IMR-90 (cell line): ENCODE data around the gene WNT8B. TPM values are rescaled to one million over a fixed set of nuclear protein-coding genes. Genes with fewer than 3 reads are reported as not detected.

Source experiments
- ATAC-seq: fragments of 200-7000 bp; cut with Tn5 transposase; 2 replicates; pipeline ENCODE4 v1.9.1; 2020; ENCODE audit warnings: low read depth, mild to moderate bottlenecking, moderate library complexity
- BruUV-seq: library from RNA; stranded (reverse); fragments of 400-500 nt; replicated peaks from 2 replicates; lab custom pipeline; 2021; lab: Mats Ljungman, UMichigan
- CTCF ChIA-PET: fragments of 300-600 bp; formaldehyde crosslinking; extraction: SDS; loops from one replicate; lab custom pipeline; 2021; ENCODE audit warnings: antibody characterized with exemption; lab: Yijun Ruan, JAX
- POLR2A ChIA-PET: fragments of 300-600 bp; sonication (Branson Sonifier 250); formaldehyde crosslinking; loops from one replicate; lab custom pipeline; 2022; ENCODE audit warnings: antibody characterized with exemption; ENCODE audit not compliant: unreplicated experiment; lab: Charles Lee
- DNase-seq: peaks from one replicate; pipeline ENCODE4 v3.0.0; 2013
- H2AFZ ChIP-seq: replicated peaks from 2 replicates; pipeline ENCODE3; 2013; ENCODE audit warnings: low read length, mild to moderate bottlenecking; ENCODE audit not compliant: poor library complexity
- H2AK5ac ChIP-seq: 2 replicates; pipeline ENCODE4 v1.6.1; 2013; ENCODE audit warnings: low read depth, low read length, inconsistent platforms
- H2AK9ac ChIP-seq: replicated peaks from 2 replicates; pipeline ENCODE3; 2013; ENCODE audit warnings: mild to moderate bottlenecking, low read depth, low read length, moderate library complexity; ENCODE audit not compliant: poor library complexity
- H2BK120ac ChIP-seq: 2 replicates; pipeline ENCODE4 v1.6.1; 2013; ENCODE audit warnings: low read depth, low read length, inconsistent platforms
- H2BK15ac ChIP-seq: 3 replicates; pipeline ENCODE4 v1.6.1; 2013; ENCODE audit warnings: low read depth, low read length, inconsistent platforms
- H2BK20ac ChIP-seq: 2 replicates; pipeline ENCODE4 v1.6.1; 2013; ENCODE audit warnings: low read depth, mild to moderate bottlenecking, inconsistent platforms, low read length, moderate library complexity
- H2BK5ac ChIP-seq: 2 replicates; pipeline ENCODE4 v1.6.1; 2013; ENCODE audit warnings: mild to moderate bottlenecking, low read depth, low read length, inconsistent platforms; ENCODE audit not compliant: poor library complexity, severe bottlenecking
- H3K14ac ChIP-seq: replicated peaks from 2 replicates; pipeline ENCODE4 v1.6.1; 2013; ENCODE audit warnings: low read depth, low read length, inconsistent platforms
- H3K18ac ChIP-seq: 2 replicates; pipeline ENCODE4 v1.6.1; 2013; ENCODE audit warnings: low read depth, low read length, control low read depth
- H3K23ac ChIP-seq: 2 replicates; pipeline ENCODE4 v1.6.1; 2013; ENCODE audit warnings: low read depth, low read length, inconsistent platforms
- H3K27ac ChIP-seq: 2 replicates; pipeline ENCODE4 v1.5.1; 2013; ENCODE audit warnings: mild to moderate bottlenecking, control low read depth, low read length; ENCODE audit not compliant: insufficient read depth
- H3K27me3 ChIP-seq: 2 replicates; pipeline ENCODE4 v1.6.1; 2013; ENCODE audit warnings: low read length; ENCODE audit not compliant: control insufficient read depth, insufficient read depth
- H3K36me3 ChIP-seq: 2 replicates; pipeline ENCODE4 v1.6.1; 2013; ENCODE audit warnings: low read length, mixed read lengths; ENCODE audit not compliant: control insufficient read depth, insufficient read depth
- H3K4ac ChIP-seq: 2 replicates; pipeline ENCODE4 v1.6.1; 2013; ENCODE audit warnings: low read depth, low read length, inconsistent platforms
- H3K4me1 ChIP-seq: 2 replicates; pipeline ENCODE4 v1.6.1; 2013; ENCODE audit warnings: low read length, mixed read lengths; ENCODE audit not compliant: control insufficient read depth, insufficient read depth
- H3K4me2 ChIP-seq: 2 replicates; pipeline ENCODE4 v1.6.1; 2013; ENCODE audit warnings: low read depth, mild to moderate bottlenecking, control low read depth, low read length, moderate library complexity
- H3K4me3 ChIP-seq: 2 replicates; pipeline ENCODE4 v1.5.1; 2013; ENCODE audit warnings: low read depth, mild to moderate bottlenecking, control low read depth, low read length, moderate library complexity; ENCODE audit not compliant: insufficient read depth
- H3K56ac ChIP-seq: 2 replicates; pipeline ENCODE4 v1.6.1; 2013; ENCODE audit warnings: low read length, inconsistent platforms; ENCODE audit not compliant: insufficient read depth; ENCODE audit errors: extremely low read depth
- H3K79me1 ChIP-seq, 2 experiments: 2 replicates each; pipeline ENCODE4 v1.6.1; 2013; ENCODE audit warnings: low read length in 2 of 2, inconsistent platforms in 1 of 2, low read depth in 1 of 2
- H3K9ac ChIP-seq: 2 replicates; pipeline ENCODE4 v1.6.1; 2013; ENCODE audit warnings: low read depth, low read length, control low read depth
- H3K9me1 ChIP-seq: 2 replicates; pipeline ENCODE4 v1.6.1; 2013; ENCODE audit warnings: low read length, inconsistent platforms; ENCODE audit not compliant: insufficient read depth
- H3K9me3 ChIP-seq: 2 replicates; pipeline ENCODE4 v1.6.1; 2013; ENCODE audit warnings: low read length; ENCODE audit not compliant: control insufficient read depth, insufficient read depth
- H4K20me1 ChIP-seq: 2 replicates; pipeline ENCODE4 v1.6.1; 2013; ENCODE audit warnings: low read length, inconsistent platforms; ENCODE audit not compliant: insufficient read depth
- H4K5ac ChIP-seq: 2 replicates; pipeline ENCODE4 v1.6.1; 2013; ENCODE audit warnings: mild to moderate bottlenecking, low read depth, low read length, control low read depth
- H4K8ac ChIP-seq, 2 experiments: 2 replicates each; pipeline ENCODE4 v1.6.1; 2013; ENCODE audit warnings: low read depth in 2 of 2, low read length in 2 of 2, control low read depth in 1 of 2, inconsistent platforms in 1 of 2
- H4K91ac ChIP-seq: 2 replicates; pipeline ENCODE4 v1.6.1; 2013; ENCODE audit warnings: low read depth, low read length, inconsistent platforms; ENCODE audit not compliant: insufficient read depth
- CHD1 ChIP-seq: IDR thresholded peaks from 2 replicates; pipeline ENCODE4 v1.6.1; 2012; ENCODE audit warnings: low read depth, low read length, improper control_type of control experiment
- CTCF ChIP-seq: conservative IDR thresholded peaks from 2 replicates; pipeline ENCODE4 v1.5.1; 2012; ENCODE audit warnings: mild to moderate bottlenecking, low read depth, low read length, improper control_type of control experiment
- ELK1 ChIP-seq: fragments of 150-350 bp; IDR thresholded peaks from 2 replicates; pipeline ENCODE4 v1.6.1; 2016; ENCODE audit warnings: low read depth, mild to moderate bottlenecking, low read length, moderate library complexity, borderline replicate concordance
- FOS ChIP-seq: fragments of 150-350 bp; IDR thresholded peaks from 2 replicates; pipeline ENCODE4 v1.6.1; 2016; ENCODE audit warnings: low read depth, low read length
- MAFK ChIP-seq: IDR thresholded peaks from 2 replicates; pipeline ENCODE4 v1.6.1; 2012; ENCODE audit warnings: low read depth, low read length, improper control_type of control experiment
- MAZ ChIP-seq: IDR thresholded peaks from 2 replicates; pipeline ENCODE4 v1.6.1; 2012; ENCODE audit warnings: low read depth, mild to moderate bottlenecking, low read length, improper control_type of control experiment, moderate library complexity, borderline replicate concordance
- MXI1 ChIP-seq: IDR thresholded peaks from 2 replicates; pipeline ENCODE4 v1.6.1; 2012; ENCODE audit warnings: low read depth, mild to moderate bottlenecking, low read length, moderate library complexity, borderline replicate concordance
- NFE2L2 ChIP-seq: fragments of 150-350 bp; IDR thresholded peaks from 2 replicates; pipeline ENCODE4 v1.6.1; 2016; ENCODE audit warnings: low read depth, mild to moderate bottlenecking, low read length
- RAD21 ChIP-seq: IDR thresholded peaks from 2 replicates; pipeline ENCODE4 v1.6.1; 2012; ENCODE audit warnings: low read length, improper control_type of control experiment
- RCOR1 ChIP-seq: IDR thresholded peaks from 2 replicates; pipeline ENCODE4 v1.6.1; 2012; ENCODE audit warnings: mild to moderate bottlenecking, low read length, improper control_type of control experiment; ENCODE audit not compliant: insufficient replicate concordance
- WGBS, 2 experiments: methylation state at CpG; one replicate each; pipeline versions ENCODE4 v1.1.5 to v1.1.7; 2013; ENCODE audit warnings: missing lambda C conversion rate in 2 of 2; ENCODE audit not compliant: insufficient read length in 1 of 2; ENCODE audit errors: extremely low coverage in 2 of 2; 5-methylcytosine and 5-hydroxymethylcytosine counted together
- dilution Hi-C: fragments of 300-500 bp; cut with HindIII; formaldehyde crosslinking; loops from one replicate; pipeline ENCODE4 v1.14.3; 2018; ENCODE audit warnings: low sequenced_read_pairs; ENCODE audit not compliant: unreplicated experiment
- in situ Hi-C: fragments of 300-500 bp; cut with MboI; formaldehyde crosslinking; loops from 3 replicates; pipeline ENCODE4 v1.14.3; 2019; ENCODE audit warnings: low sequenced_read_pairs, inconsistent platforms, mixed read lengths
- intact Hi-C: fragments of 100-400 bp; cut with micrococcal nuclease; formaldehyde crosslinking; loops from 2 replicates; pipeline ENCODE4 v1.10.0; 2022
- polyA plus RNA-seq, 3 experiments: library from polyadenylated mRNA; depleted of rRNA; stranded (reverse); fragments of >200 nt; gene quantifications; 2 replicates each; pipeline ENCODE4 v1.2.3, GENCODE V29; 2012; ENCODE audit warnings: low replicate concordance in 1 of 3
- total RNA-seq: library from RNA; depleted of rRNA; stranded (reverse); fragments of >200 nt; gene quantifications from 2 replicates; pipeline ENCODE4 v1.2.3, GENCODE V29; 2012

Gene WNT8B
- total and polyA plus RNA-seq, 2 of the 4 experiments (the other 2 are of a cell fraction): 0.03 TPM; not detected in 1

GRCh38 chr10:100479037-100479436 is 16.2 kb downstream of the WNT8B start:
- WGBS, 2 experiments: no CpG with 5 or more reads among the region's 4 CpGs
- H3K9me3 ChIP-seq: no peaks in the 10 kb centered on the region
- no peak overlapping the region for H3K4ac ChIP-seq
- H3K14ac ChIP-seq: no peak overlapping the region
- TF ChIP-seq RAD21 (no peak), CHD1 (no peak), MXI1 (no peak), RCOR1 (no peak), FOS (no peak), MAFK (no peak), ELK1 (no peak), CTCF (no peak), NFE2L2 (no peak), MAZ (no peak)
- dilution Hi-C loops: no loop called here
- ATAC-seq (no peak), DNase-seq (no peak)
- no peak overlapping the region for H3K23ac ChIP-seq
- no peak overlapping the region for H2BK120ac ChIP-seq
- peaks cover 4% of the 10 kb centered on the region; the same call in 1 of the 2 replicates for H3K4me1 ChIP-seq
- no peak overlapping the region for H2BK5ac ChIP-seq
- H4K8ac ChIP-seq: no peak overlapping the region
- H3K56ac ChIP-seq: no peak overlapping the region
- no peak overlapping the region for H3K27ac ChIP-seq
- no peak overlapping the region for H4K91ac ChIP-seq
- H3K27me3 ChIP-seq: peaks cover 33% of the 10 kb centered on the region
- intact Hi-C loops: no loop called here
- no peak overlapping the region for H2BK15ac ChIP-seq
- H4K20me1 ChIP-seq: no peaks in the 10 kb centered on the region; the same call in 1 of the 2 replicates
- no peak overlapping the region for H3K4me3 ChIP-seq
- no peak overlapping the region for H3K4me2 ChIP-seq
- POLR2A ChIA-PET: no interaction called here
- H2AK5ac ChIP-seq: no peak overlapping the region
- H4K5ac ChIP-seq: no peak overlapping the region
- H3K9me1 ChIP-seq: no peaks in the 10 kb centered on the region
- H2AFZ ChIP-seq: no peak overlapping the region
- H3K18ac ChIP-seq: no peak overlapping the region
- no peak overlapping the region for H3K9ac ChIP-seq
- no peaks in the 10 kb centered on the region for H3K79me1 ChIP-seq
- CTCF ChIA-PET: no interaction called here
- no peak overlapping the region for H2AK9ac ChIP-seq
- H3K36me3 ChIP-seq: no peaks in the 10 kb centered on the region
- H2BK20ac ChIP-seq: no peak overlapping the region
- no TSS peak for BruUV-seq
- in situ Hi-C loops: no loop called here
